Caki2 (cell line): ENCODE data around the gene FLG. TPM values are rescaled to one million over a fixed set of nuclear protein-coding genes. Genes with fewer than 3 reads are reported as not detected.
"Not testable (repeated sequence)": the region's sequence is repeated elsewhere in the genome, so short reads cannot be mapped to it uniquely, and the experiment has no call there.

Experiments used
- DNase-seq: peaks from one replicate; pipeline ENCODE4 v3.0.0-alpha.2; 2015; ENCODE audit warnings: low read depth
- in situ Hi-C: cut with HindIII; loops from 2 replicates; pipeline ENCODE4 v1.10.0; 2016; ENCODE audit warnings: low sequenced_read_pairs, low pct_unique_long_range_greater_than_20kb, mixed read lengths
- total RNA-seq: library from RNA; depleted of rRNA; stranded (reverse); fragments of >200 nt; shearing (Covaris generic); gene quantifications from 2 replicates; pipeline ENCODE4 v1.2.3, GENCODE V29; 2014; ENCODE audit warnings: low replicate concordance; rRNA removed

FLG gene
- total RNA-seq, 1 experiment from 2014 or later, result not detected

GRCh38 chr1:152307970-152308369 lies 17.1 kb downstream of the FLG start:
- in situ Hi-C loops, DNase-seq: not testable (repeated sequence)

- DNase-seq, in situ Hi-C loops: not testable (repeated sequence)
These were observed 18.9 kb downstream of the FLG start for GRCh38 chr1:152306123-152306522.

GRCh38 chr1:152304773-152305172 lies 20.3 kb downstream of the FLG start:
- DNase-seq, in situ Hi-C loops: not testable (repeated sequence)

- in situ Hi-C loops, DNase-seq: not testable (repeated sequence)
These were observed 21.7 kb downstream of the FLG start for GRCh38 chr1:152303139-152303872.

GRCh38 chr1:152256394-152256793 lies 68.6 kb downstream of the FLG start:
- in situ Hi-C loops, DNase-seq: not testable (repeated sequence)

Other genes with a start within 250 kb of the FLG start
- not detected in 2 replicates for gene TCHHL1, start 236.2 kb downstream of the FLG start, total RNA-seq
- not detected in 2 replicates for gene TCHH, start 209.8 kb downstream of the FLG start, total RNA-seq
- not detected in 2 replicates for gene RPTN, start 166.0 kb downstream of the FLG start, total RNA-seq
- gene HRNR, start 101.0 kb downstream of the FLG start, total RNA-seq, result not detected in 2 replicates
- gene FLG2, start 34.8 kb upstream of the FLG start, total RNA-seq, result not detected in 2 replicates
- not detected in 2 replicates for gene CRNN, start 89.0 kb upstream of the FLG start, total RNA-seq
- not detected in 2 replicates for gene LCE5A, start 185.6 kb upstream of the FLG start, total RNA-seq
- not detected in 2 replicates for gene CRCT1, start 189.2 kb upstream of the FLG start, total RNA-seq
- not detected in 2 replicates for gene LCE3E, start 241.5 kb upstream of the FLG start, total RNA-seq